Measurements from ENCODE around the gene TRIM59. TPM values are rescaled to one million over a fixed set of nuclear protein-coding genes. Genes with fewer than 3 reads are reported as not detected.

TRIM59 gene
- total and polyA plus RNA-seq, 2 donors (not counting 1 experiment from before 2014, with no cell fraction given) = 5.0 to 22.0 TPM

GRCh38 chr3:160437083-160437455 lies 12.5 kb downstream of the TRIM59 start:
- intact Hi-C loops (cut with micrococcal nuclease) = no loop called here
- peaks cover 11 to 43% of the 10 kb centered on the region in 2 experiments for H3K36me3 ChIP-seq (replicated peaks in 1 of 2; ENCODE audit: control extremely low read depth in 1 of 2, control insufficient read depth in 1 of 2, extremely low read depth in 1 of 2, insufficient read depth in 2 of 2, low read length in 1 of 2)
- CTCF ChIA-PET = no interaction called here
- no peak overlapping the region for H3K4me2 ChIP-seq (replicated peaks; ENCODE audit: low read depth, low read length, poor library complexity, severe bottlenecking)
- H3K9ac ChIP-seq (ENCODE audit: low read length) = no peak overlapping the region
- H3K9me3 ChIP-seq (ENCODE audit: control extremely low read depth in 1 of 3, control insufficient read depth in 2 of 3, insufficient read depth in 1 of 3, low read length in 2 of 3) = peaks cover 0 to 2% (median 0%) of the 10 kb centered on the region in 3 donors
- DNase-seq (no peak), ATAC-seq (ENCODE audit: low read depth) (no peak)
- no peak overlapping the region for H3K4me3 ChIP-seq (ENCODE audit: control extremely low read depth in 1 of 5, extremely low read depth in 1 of 5, insufficient read depth in 1 of 5, low read depth in 2 of 5, low read length in 4 of 5)
- no peaks in the 10 kb centered on the region for H3K27me3 ChIP-seq (replicated peaks in 1 of 4; ENCODE audit: control extremely low read depth in 1 of 4, control insufficient read depth in 3 of 4, insufficient read depth in 4 of 4, low read length in 3 of 4)
- no peaks in the 10 kb centered on the region for H3K9me3 Mint-ChIP-seq (ENCODE audit: insufficient read depth)
- H3K27ac ChIP-seq (ENCODE audit: low read length in 2 of 2) = no peak overlapping the region
- POLR2A ChIA-PET = no interaction called here
- peaks cover 17% of the 10 kb centered on the region for H3K4me1 Mint-ChIP-seq
- TF ChIP-seq, protein P1, sequence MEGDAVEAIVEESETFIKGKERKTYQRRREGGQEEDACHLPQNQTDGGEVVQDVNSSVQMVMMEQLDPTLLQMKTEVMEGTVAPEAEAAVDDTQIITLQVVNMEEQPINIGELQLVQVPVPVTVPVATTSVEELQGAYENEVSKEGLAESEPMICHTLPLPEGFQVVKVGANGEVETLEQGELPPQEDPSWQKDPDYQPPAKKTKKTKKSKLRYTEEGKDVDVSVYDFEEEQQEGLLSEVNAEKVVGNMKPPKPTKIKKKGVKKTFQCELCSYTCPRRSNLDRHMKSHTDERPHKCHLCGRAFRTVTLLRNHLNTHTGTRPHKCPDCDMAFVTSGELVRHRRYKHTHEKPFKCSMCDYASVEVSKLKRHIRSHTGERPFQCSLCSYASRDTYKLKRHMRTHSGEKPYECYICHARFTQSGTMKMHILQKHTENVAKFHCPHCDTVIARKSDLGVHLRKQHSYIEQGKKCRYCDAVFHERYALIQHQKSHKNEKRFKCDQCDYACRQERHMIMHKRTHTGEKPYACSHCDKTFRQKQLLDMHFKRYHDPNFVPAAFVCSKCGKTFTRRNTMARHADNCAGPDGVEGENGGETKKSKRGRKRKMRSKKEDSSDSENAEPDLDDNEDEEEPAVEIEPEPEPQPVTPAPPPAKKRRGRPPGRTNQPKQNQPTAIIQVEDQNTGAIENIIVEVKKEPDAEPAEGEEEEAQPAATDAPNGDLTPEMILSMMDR (IDR thresholded peaks at IDR 0.05) = no peak
- peaks cover 25% of the 10 kb centered on the region for H3K79me2 ChIP-seq (ENCODE audit: control insufficient read depth, insufficient read depth, low read length)
- no peak overlapping the region for H3K4me3 Mint-ChIP-seq
- no peaks in the 10 kb centered on the region for H3K27me3 Mint-ChIP-seq
- no peak overlapping the region for H2AFZ ChIP-seq (ENCODE audit: insufficient read depth, low read depth, low read length, poor library complexity, severe bottlenecking)
- H3K27ac Mint-ChIP-seq = no peak overlapping the region
- no peaks in the 10 kb centered on the region for H3K4me1 ChIP-seq (ENCODE audit: control insufficient read depth in 2 of 2, insufficient read depth in 2 of 2, low read length in 2 of 2)
- WGBS (ENCODE audit: insufficient coverage) = 92% methylated on average over 5 of the region's 5 CpGs
- H4K20me1 ChIP-seq (ENCODE audit: control insufficient read depth, insufficient read depth, low read length, poor library complexity, severe bottlenecking) = no peaks in the 10 kb centered on the region

DNA sequence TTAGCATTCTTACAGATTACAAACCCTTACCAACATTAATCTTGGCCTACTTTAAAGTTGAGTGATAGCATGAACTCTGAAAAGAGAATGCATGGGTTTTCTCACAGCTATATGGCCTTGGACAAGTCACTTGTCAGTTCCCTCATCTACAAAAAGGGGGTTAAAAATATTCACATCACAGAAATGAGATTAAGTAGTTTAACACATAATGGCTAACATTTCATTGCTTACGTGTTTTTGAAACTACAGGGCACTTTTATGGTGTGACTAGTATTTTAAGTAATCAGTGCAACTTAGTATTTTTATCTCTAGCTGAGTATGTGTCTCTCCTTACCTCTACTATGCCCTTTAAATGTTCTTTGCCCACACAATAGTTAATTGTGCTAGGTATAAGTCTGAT lies 13.8 kb downstream of the TRIM59 start:
- POLR2A ChIA-PET = no interaction called here

More for the DNA sequence above, 13.8 kb downstream of the TRIM59 start:
- Histone ChIP-seq H4K20me1 (ENCODE audit: control insufficient read depth, insufficient read depth, low read length, poor library complexity, severe bottlenecking) (no peaks in the 10 kb centered on the region), H3K27me3 (replicated peaks in 1 of 4; ENCODE audit: control extremely low read depth in 1 of 4, control insufficient read depth in 3 of 4, insufficient read depth in 4 of 4, low read length in 3 of 4) (no peaks in the 10 kb centered on the region), H3K27ac (ENCODE audit: low read length in 2 of 2) (no peak overlapping the region), H3K4me1 (ENCODE audit: control insufficient read depth in 2 of 2, insufficient read depth in 2 of 2, low read length in 2 of 2) (no peaks in the 10 kb centered on the region), H3K4me2 (replicated peaks; ENCODE audit: low read depth, low read length, poor library complexity, severe bottlenecking) (no peak overlapping the region), H3K79me2 (ENCODE audit: control insufficient read depth, insufficient read depth, low read length) (peaks cover 11% of the 10 kb centered on the region), H3K4me3 (ENCODE audit: control extremely low read depth in 1 of 5, extremely low read depth in 1 of 5, insufficient read depth in 1 of 5, low read depth in 2 of 5, low read length in 4 of 5) (no peak overlapping the region), H3K9me3 (ENCODE audit: control extremely low read depth in 1 of 3, control insufficient read depth in 2 of 3, insufficient read depth in 1 of 3, low read length in 2 of 3) (peaks cover 0 to 1% (median 0%) of the 10 kb centered on the region in 3 donors), H2AFZ (ENCODE audit: insufficient read depth, low read depth, low read length, poor library complexity, severe bottlenecking) (no peak overlapping the region), H3K9ac (ENCODE audit: low read length) (no peak overlapping the region), H3K36me3 (replicated peaks in 1 of 2; ENCODE audit: control extremely low read depth in 1 of 2, control insufficient read depth in 1 of 2, extremely low read depth in 1 of 2, insufficient read depth in 2 of 2, low read length in 1 of 2) (peaks cover 13 to 52% of the 10 kb centered on the region in 2 experiments)
- intact Hi-C loops (cut with micrococcal nuclease) = no loop called here
- no peak overlapping the region for H3K27ac Mint-ChIP-seq
- no peaks in the 10 kb centered on the region for H3K9me3 Mint-ChIP-seq (ENCODE audit: insufficient read depth)
- no peak for ATAC-seq (ENCODE audit: low read depth)
- H3K4me3 Mint-ChIP-seq = no peak overlapping the region
- CTCF ChIA-PET = no interaction called here
- no CpG with 5 or more reads among the region's 1 CpG for whole genome bisulfite sequencing (ENCODE audit: insufficient coverage)
- peaks cover 17% of the 10 kb centered on the region for H3K4me1 Mint-ChIP-seq
- no peak for TF ChIP-seq EZH2 (IDR thresholded peaks at IDR 0.05; ENCODE audit: borderline replicate concordance, insufficient read depth, low read depth, low read length, poor library complexity, severe bottlenecking)
- TF ChIP-seq, protein P1 (IDR thresholded peaks at IDR 0.05) = no peak
- no peaks in the 10 kb centered on the region for H3K27me3 Mint-ChIP-seq
- DNase-seq = no peak

Measured in B cell (primary cell).